Measurements from ENCODE around the gene ZBTB20. TPM values are rescaled to one million over a fixed set of nuclear protein-coding genes. Genes with fewer than 3 reads are reported as not detected.

The ZBTB20 gene
- total and polyA plus RNA-seq, 10 of the 15 experiments (the other 5 are each of a cell fraction or from before 2014, with no cell fraction given): 0.20 to 5.5 (median 2.2) TPM

- no peak overlapping the region for H3K9ac ChIP-seq (ENCODE audit: control insufficient read depth, insufficient read depth, low read length)
- no peak for ATAC-seq
- no peaks in the 10 kb centered on the region for H3K27me3 ChIP-seq (replicated peaks in 1 of 2; ENCODE audit: control insufficient read depth in 2 of 2, insufficient read depth in 2 of 2, low read length in 1 of 2)
- H3K79me2 ChIP-seq (ENCODE audit: control insufficient read depth, insufficient read depth, low read length): no peaks in the 10 kb centered on the region
- no peak for TF ChIP-seq MYC (IDR thresholded peaks at IDR 0.05; ENCODE audit: insufficient read depth, insufficient read length, insufficient replicate concordance, low read length, severe bottlenecking)
- TF ChIP-seq ZZZ3 (IDR thresholded peaks at IDR 0.05; ENCODE audit: control insufficient read depth, insufficient read length, low read depth): no peak
- no peak for TF ChIP-seq TARDBP (IDR thresholded peaks at IDR 0.05; ENCODE audit: borderline replicate concordance)
- TF ChIP-seq NR2F1 (conservative IDR thresholded peaks at IDR 0.05): no peak
- no peak for TF ChIP-seq ZNF592 (IDR thresholded peaks at IDR 0.05)
- no peak for TF ChIP-seq SUPT20H (IDR thresholded peaks at IDR 0.05; ENCODE audit: borderline replicate concordance, control insufficient read depth, low read depth, low read length)
- TF ChIP-seq SMAD5 (IDR thresholded peaks at IDR 0.05; ENCODE audit: low read depth): no peak
- TF ChIP-seq ATF7 (IDR thresholded peaks at IDR 0.05; ENCODE audit: low read depth): no peak
- no peak for TF ChIP-seq LARP7 (IDR thresholded peaks at IDR 0.05)
- 17% methylated on average over 4 of the region's 4 CpGs for WGBS (ENCODE audit: insufficient coverage, insufficient replicate concordance, low lambda C conversion rate, missing lambda C conversion rate)
- no peak overlapping the region for H3K4me2 ChIP-seq (ENCODE audit: control insufficient read depth, insufficient read depth)
- POLR2A ChIA-PET: no interaction called here
- no peaks in the 10 kb centered on the region for H3K9me3 ChIP-seq (replicated peaks; ENCODE audit: control insufficient read depth, insufficient read depth, low read length)
- no peak for FAIRE-seq
- H3K27ac ChIP-seq (ENCODE audit: control insufficient read depth, insufficient read depth): no peak overlapping the region
- BruUV-seq (replicated peaks): no TSS peak
- H3K4me3 ChIP-seq: no peak overlapping the region
- H4K20me1 ChIP-seq (ENCODE audit: control insufficient read depth, insufficient read depth): no peaks in the 10 kb centered on the region
- RAD21 ChIA-PET (ENCODE audit: unreplicated experiment): no interaction called here
- H3K36me3 ChIP-seq (ENCODE audit: control insufficient read depth in 2 of 2, insufficient read depth in 2 of 2, low read length in 1 of 2): no peaks in the 10 kb centered on the region
- intact Hi-C loops (cut with micrococcal nuclease; ENCODE audit: unreplicated experiment): no loop called here
- SMC1A ChIA-PET (ENCODE audit: uncharacterized antibody, unreplicated experiment): interaction anchor here (1.1 kb wide), 1 partner anchor 10 kb away, joined by 4 read pairs; no protein-coding TSS in a partner anchor
- CTCF ChIA-PET: no interaction called here
- peaks cover 7% of the 10 kb centered on the region; the same call in 1 of the 2 replicates for H3K4me1 ChIP-seq (ENCODE audit: control insufficient read depth, insufficient read depth, low read length)
- no peak for DNase-seq (ENCODE audit: low read depth, low spot score)
- in situ Hi-C loops (cut with MboI): no loop called here
- no peak overlapping the region for H2AFZ ChIP-seq (ENCODE audit: control insufficient read depth, low read depth, low read length)
These were observed 642.0 kb downstream of the ZBTB20 start for GRCh38 chr3:114504941-114505628.
